SK-N-SH (cell line): ENCODE measurements around the gene AP2A1. TPM values are rescaled to one million over a fixed set of nuclear protein-coding genes. Genes with fewer than 3 reads are reported as not detected.

Source experiments
- CTCF ChIA-PET: fragments of 300-600, 350-600 bp; formaldehyde crosslinking; extraction: SDS; loops from one replicate; lab custom pipeline; 2021; lab: Yijun Ruan, JAX
- POLR2A ChIA-PET: fragments of 350-600 bp; sonication (Branson Sonifier 250); formaldehyde crosslinking; extraction: SDS; loops from one replicate; lab custom pipeline; 2020; ENCODE audit warnings: antibody characterized with exemption, inconsistent platforms; lab: Yijun Ruan, JAX
- DNase-seq: peaks from one replicate; pipeline ENCODE4 v3.0.0; 2012
- H2AFZ ChIP-seq: fragments of 200-600 bp; sonication (generic); 2 replicates; pipeline ENCODE4 v1.8.1; 2016; ENCODE audit warnings: antibody characterized with exemption, mild to moderate bottlenecking, low read depth
- H3F3A ChIP-seq: fragments of 200-600 bp; sonication (generic); replicated peaks from 2 replicates; pipeline ENCODE3; 2016; ENCODE audit warnings: antibody characterized with exemption, mild to moderate bottlenecking; ENCODE audit not compliant: insufficient read depth
- H3K27ac ChIP-seq, 2 experiments: fragments of 200-500 bp in 1 of 2; fragments of 200-600 bp in 1 of 2; sonication (Bioruptor generic) in 1 of 2; sonication (generic), shearing (Covaris generic) in 1 of 2; 2 replicates each; pipeline versions ENCODE4 v1.5.1 to v1.6.1; 2014 to 2016; ENCODE audit warnings: low read depth in 2 of 2, inconsistent platforms in 1 of 2, low read length in 1 of 2, mild to moderate bottlenecking in 1 of 2, mixed read lengths in 1 of 2
- H3K27me3 ChIP-seq: fragments of 200-600 bp; sonication (generic), shearing (Covaris generic); 2 replicates; pipeline ENCODE4 v1.6.1; 2016; ENCODE audit warnings: mixed run types; ENCODE audit not compliant: insufficient read depth
- H3K36me3 ChIP-seq, 2 experiments: fragments of 200-500 bp in 1 of 2; fragments of 200-600 bp in 1 of 2; sonication (Bioruptor generic) in 1 of 2; sonication (generic) in 1 of 2; replicated peaks in 1 of 2; 2 replicates each; pipeline versions ENCODE3 to v1.5.1; 2014 to 2016; ENCODE audit warnings: low read length in 1 of 2, mild to moderate bottlenecking in 1 of 2; ENCODE audit not compliant: insufficient read depth in 2 of 2, control insufficient read depth in 1 of 2
- H3K4me1 ChIP-seq, 2 experiments: fragments of 200-500 bp in 1 of 2; fragments of 200-600 bp in 1 of 2; sonication (Bioruptor generic) in 1 of 2; sonication (generic), shearing (Covaris generic) in 1 of 2; 2 replicates each; pipeline versions ENCODE4 v1.5.1 to v1.6.1; 2014 to 2016; ENCODE audit warnings: low read depth in 1 of 2, low read length in 1 of 2, mixed run types in 1 of 2; ENCODE audit not compliant: insufficient read depth in 2 of 2, control insufficient read depth in 1 of 2
- H3K4me2 ChIP-seq: fragments of 200-600 bp; sonication (generic), shearing (Covaris generic); 2 replicates; pipeline ENCODE4 v1.6.1; 2017; ENCODE audit warnings: mixed run types
- H3K4me3 ChIP-seq, 2 experiments: fragments of 200-500 bp in 1 of 2; fragments of 200-600 bp in 1 of 2; sonication (Bioruptor generic) in 1 of 2; sonication (generic), shearing (Covaris generic) in 1 of 2; 2 replicates each; pipeline versions ENCODE4 v1.5.1 to v1.8.1; 2014 to 2016; ENCODE audit warnings: low read depth in 2 of 2, inconsistent platforms in 1 of 2, low read length in 1 of 2, mild to moderate bottlenecking in 1 of 2, mixed read lengths in 1 of 2, moderate library complexity in 1 of 2
- H3K79me2 ChIP-seq: fragments of 200-600 bp; sonication (generic); 2 replicates; pipeline ENCODE4 v1.8.1; 2017; ENCODE audit warnings: mild to moderate bottlenecking; ENCODE audit not compliant: insufficient read depth
- H3K9ac ChIP-seq: fragments of 200-600 bp; sonication (generic); 2 replicates; pipeline ENCODE4 v1.6.1; 2017; ENCODE audit warnings: mixed run types
- H3K9me2 ChIP-seq: fragments of 200-600 bp; sonication (generic); 2 replicates; pipeline ENCODE4 v1.6.1; 2017; ENCODE audit warnings: mixed run types
- H3K9me3 ChIP-seq: fragments of 200-600 bp; sonication (generic); 2 replicates; pipeline ENCODE4 v1.6.1; 2017; ENCODE audit warnings: mixed run types, mild to moderate bottlenecking, moderate library complexity
- H4K20me1 ChIP-seq: fragments of 200-600 bp; sonication (generic); 2 replicates; pipeline ENCODE4 v1.6.1; 2017; ENCODE audit warnings: mild to moderate bottlenecking, mixed run types; ENCODE audit not compliant: insufficient read depth
- CHD2 ChIP-seq: fragments of 150-350 bp; IDR thresholded peaks from 2 replicates; pipeline ENCODE4 v1.6.1; 2018; ENCODE audit warnings: low read length; ENCODE audit not compliant: partially characterized antibody
- EP300 ChIP-seq, 2 experiments: IDR thresholded peaks; 2 replicates each; pipeline versions ENCODE4 v1.4.0 to v1.6.1; 2012; ENCODE audit warnings: borderline replicate concordance in 1 of 2, low read depth in 1 of 2, low read length in 1 of 2
- FOXJ3 ChIP-seq: sonication (generic); formaldehyde crosslinking; IDR thresholded peaks from 2 replicates; pipeline ENCODE4 v1.5.1; 2020; ENCODE audit warnings: mild to moderate bottlenecking, missing genetic modification reagents
- GABPA ChIP-seq: IDR thresholded peaks from 2 replicates; pipeline ENCODE4 v1.4.0; 2012; ENCODE audit warnings: low read depth, mild to moderate bottlenecking
- JUND ChIP-seq: IDR thresholded peaks from 2 replicates; pipeline ENCODE4 v1.4.0; 2012
- NFIC ChIP-seq: IDR thresholded peaks from 2 replicates; pipeline ENCODE4 v1.4.0; 2012; ENCODE audit warnings: borderline replicate concordance
- PBX3 ChIP-seq: IDR thresholded peaks from 2 replicates; pipeline ENCODE4; 2012
- POLR2AphosphoS5 ChIP-seq: IDR thresholded peaks from 2 replicates; pipeline ENCODE4 v1.6.1; 2012; ENCODE audit warnings: low read depth, low read length
- RAD21 ChIP-seq: IDR thresholded peaks from 2 replicates; pipeline ENCODE4 v1.6.1; 2012; ENCODE audit warnings: mild to moderate bottlenecking, low read length
- RXRA ChIP-seq: IDR thresholded peaks from 2 replicates; pipeline ENCODE4 v1.4.0; 2012; ENCODE audit warnings: low read depth, mild to moderate bottlenecking, borderline replicate concordance
- TEAD4 ChIP-seq: IDR thresholded peaks from 2 replicates; pipeline ENCODE4 v1.4.0; 2012; ENCODE audit warnings: mild to moderate bottlenecking, borderline replicate concordance; ENCODE audit not compliant: insufficient read depth
- ZBTB33 ChIP-seq: IDR thresholded peaks from 2 replicates; pipeline ENCODE4 v1.4.0; 2012; ENCODE audit warnings: low read depth, borderline replicate concordance
- WGBS: methylation state at CpG from one replicate; pipeline ENCODE4 v1.1.6; 2017; ENCODE audit warnings: low lambda C conversion rate; 5-methylcytosine and 5-hydroxymethylcytosine counted together
- polyA plus RNA-seq, 3 experiments: library from polyadenylated mRNA; depleted of rRNA; stranded (reverse); fragments of >200 nt; gene quantifications; 2 replicates each; pipeline ENCODE4 v1.2.3, GENCODE V29; 2012
- TF ChIP-seq, protein P1 (sequence below): IDR thresholded peaks from 2 replicates; pipeline ENCODE4 v1.6.1; 2012; ENCODE audit warnings: mild to moderate bottlenecking, low read depth, low read length, moderate library complexity
- TF ChIP-seq, protein P2 (sequence below): fragments of 200-600 bp; sonication (generic); IDR thresholded peaks from 2 replicates; pipeline ENCODE4 v1.6.1; 2017; ENCODE audit warnings: antibody characterized with exemption, mild to moderate bottlenecking, moderate library complexity
- TF ChIP-seq, protein P3 (sequence below): fragments of 150-350 bp; IDR thresholded peaks from 2 replicates; pipeline ENCODE4 v1.6.1; 2016; ENCODE audit warnings: mild to moderate bottlenecking, low read depth, low read length

Gene AP2A1
- polyA plus RNA-seq, 1 of the 3 experiments (the other 2 are of a cell fraction): 74.8 TPM

DNA sequence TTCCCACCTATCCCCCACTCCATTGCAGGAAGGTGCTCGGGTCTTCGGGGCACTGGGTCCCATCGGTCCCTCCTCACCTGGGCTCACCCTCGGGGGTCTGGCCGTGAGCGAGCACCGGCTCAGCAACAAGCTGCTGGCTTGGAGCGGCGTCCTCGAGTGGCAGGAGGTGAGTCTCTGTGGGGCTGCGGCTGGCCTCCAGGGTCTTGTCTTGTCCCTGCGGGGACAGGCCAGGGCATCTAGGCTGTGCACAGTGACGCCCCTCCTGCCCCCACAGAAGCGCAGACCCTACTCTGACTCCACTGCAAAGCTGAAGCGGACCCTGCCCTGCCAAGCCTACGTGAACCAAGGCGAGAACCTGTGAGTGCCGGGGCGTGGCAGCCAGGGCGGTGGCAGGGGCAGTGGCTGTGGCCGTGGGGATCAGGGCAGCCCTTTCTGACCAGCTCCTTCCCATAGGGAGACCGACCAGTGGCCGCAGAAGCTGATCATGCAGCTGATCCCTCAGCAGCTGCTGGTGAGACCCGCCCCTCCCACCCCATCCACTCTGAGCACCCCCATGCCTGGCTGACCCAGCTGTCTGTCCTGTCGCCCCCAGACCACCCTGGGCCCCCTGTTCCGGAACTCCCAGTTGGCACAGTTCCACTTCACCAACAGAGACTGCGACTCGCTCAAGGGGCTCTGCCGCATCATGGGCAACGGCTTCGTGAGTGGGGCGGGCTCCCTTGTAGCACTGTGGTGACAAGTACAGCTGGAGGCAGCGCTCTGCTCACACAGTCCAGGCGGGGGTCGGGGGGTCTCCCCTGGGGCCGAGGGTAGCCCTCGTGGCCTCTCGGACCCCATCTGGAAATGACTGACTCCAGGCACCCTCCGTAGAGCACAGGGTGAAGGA, 87.8 kb downstream of the AP2A1 start (continued):
- TF ChIP-seq, protein P1, sequence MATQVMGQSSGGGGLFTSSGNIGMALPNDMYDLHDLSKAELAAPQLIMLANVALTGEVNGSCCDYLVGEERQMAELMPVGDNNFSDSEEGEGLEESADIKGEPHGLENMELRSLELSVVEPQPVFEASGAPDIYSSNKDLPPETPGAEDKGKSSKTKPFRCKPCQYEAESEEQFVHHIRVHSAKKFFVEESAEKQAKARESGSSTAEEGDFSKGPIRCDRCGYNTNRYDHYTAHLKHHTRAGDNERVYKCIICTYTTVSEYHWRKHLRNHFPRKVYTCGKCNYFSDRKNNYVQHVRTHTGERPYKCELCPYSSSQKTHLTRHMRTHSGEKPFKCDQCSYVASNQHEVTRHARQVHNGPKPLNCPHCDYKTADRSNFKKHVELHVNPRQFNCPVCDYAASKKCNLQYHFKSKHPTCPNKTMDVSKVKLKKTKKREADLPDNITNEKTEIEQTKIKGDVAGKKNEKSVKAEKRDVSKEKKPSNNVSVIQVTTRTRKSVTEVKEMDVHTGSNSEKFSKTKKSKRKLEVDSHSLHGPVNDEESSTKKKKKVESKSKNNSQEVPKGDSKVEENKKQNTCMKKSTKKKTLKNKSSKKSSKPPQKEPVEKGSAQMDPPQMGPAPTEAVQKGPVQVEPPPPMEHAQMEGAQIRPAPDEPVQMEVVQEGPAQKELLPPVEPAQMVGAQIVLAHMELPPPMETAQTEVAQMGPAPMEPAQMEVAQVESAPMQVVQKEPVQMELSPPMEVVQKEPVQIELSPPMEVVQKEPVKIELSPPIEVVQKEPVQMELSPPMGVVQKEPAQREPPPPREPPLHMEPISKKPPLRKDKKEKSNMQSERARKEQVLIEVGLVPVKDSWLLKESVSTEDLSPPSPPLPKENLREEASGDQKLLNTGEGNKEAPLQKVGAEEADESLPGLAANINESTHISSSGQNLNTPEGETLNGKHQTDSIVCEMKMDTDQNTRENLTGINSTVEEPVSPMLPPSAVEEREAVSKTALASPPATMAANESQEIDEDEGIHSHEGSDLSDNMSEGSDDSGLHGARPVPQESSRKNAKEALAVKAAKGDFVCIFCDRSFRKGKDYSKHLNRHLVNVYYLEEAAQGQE: no peak
- TF ChIP-seq CHD2 (no peak), POLR2AphosphoS5 (no peak; the same call in 1 of the 2 replicates)

- POLR2A ChIA-PET: interaction anchor here (1.3 kb wide), 1 partner anchor 10 kb away, joined by 3 read pairs; no protein-coding TSS in a partner anchor
- Histone ChIP-seq H3K9me3 (no peaks in the 10 kb centered on the region), H3K4me3 (no peak overlapping the region), H3F3A (peaks cover 61% of the 10 kb centered on the region), H3K36me3 (peaks cover 9 to 36% of the 10 kb centered on the region in 2 experiments), H3K27ac (no peak overlapping the region; a peak in 1 of 4 replicates), H3K27me3 (no peaks in the 10 kb centered on the region), H3K79me2 (peaks cover 38% of the 10 kb centered on the region), H3K9ac (no peak overlapping the region), H4K20me1 (peaks cover 71% of the 10 kb centered on the region), H2AFZ (no peak overlapping the region), H3K9me2 (no peaks in the 10 kb centered on the region), H3K4me2 (no peak overlapping the region), H3K4me1 (peaks cover 13 to 24% of the 10 kb centered on the region in 2 experiments; a peak in 3 of 4 replicates)
- CTCF ChIA-PET: interaction anchor here (4.2 kb wide), 1 partner anchor 9 kb away, joined by 20 read pairs; no protein-coding TSS in a partner anchor
- WGBS: 85% methylated on average over 4 of the region's 12 CpGs
- no peak for DNase-seq
- no peak for TF ChIP-seq NFIC
- no peak for TF ChIP-seq EP300 (IDR thresholded peaks at IDR 0.05; ENCODE audit: borderline replicate concordance in 1 of 2, low read depth in 1 of 2, low read length in 1 of 2)
- no peak for TF ChIP-seq GABPA
- TF ChIP-seq ZBTB33: no peak
- no peak for TF ChIP-seq FOXJ3 (CRISPR knock-in tag)
- peak; percentile 8; the same call in 1 of the 2 replicates for TF ChIP-seq JUND
- TF ChIP-seq RAD21: no peak
- TF ChIP-seq TEAD4: no peak
- TF ChIP-seq, protein P1: no peak
- TF ChIP-seq RXRA: no peak
- TF ChIP-seq, protein P2, sequence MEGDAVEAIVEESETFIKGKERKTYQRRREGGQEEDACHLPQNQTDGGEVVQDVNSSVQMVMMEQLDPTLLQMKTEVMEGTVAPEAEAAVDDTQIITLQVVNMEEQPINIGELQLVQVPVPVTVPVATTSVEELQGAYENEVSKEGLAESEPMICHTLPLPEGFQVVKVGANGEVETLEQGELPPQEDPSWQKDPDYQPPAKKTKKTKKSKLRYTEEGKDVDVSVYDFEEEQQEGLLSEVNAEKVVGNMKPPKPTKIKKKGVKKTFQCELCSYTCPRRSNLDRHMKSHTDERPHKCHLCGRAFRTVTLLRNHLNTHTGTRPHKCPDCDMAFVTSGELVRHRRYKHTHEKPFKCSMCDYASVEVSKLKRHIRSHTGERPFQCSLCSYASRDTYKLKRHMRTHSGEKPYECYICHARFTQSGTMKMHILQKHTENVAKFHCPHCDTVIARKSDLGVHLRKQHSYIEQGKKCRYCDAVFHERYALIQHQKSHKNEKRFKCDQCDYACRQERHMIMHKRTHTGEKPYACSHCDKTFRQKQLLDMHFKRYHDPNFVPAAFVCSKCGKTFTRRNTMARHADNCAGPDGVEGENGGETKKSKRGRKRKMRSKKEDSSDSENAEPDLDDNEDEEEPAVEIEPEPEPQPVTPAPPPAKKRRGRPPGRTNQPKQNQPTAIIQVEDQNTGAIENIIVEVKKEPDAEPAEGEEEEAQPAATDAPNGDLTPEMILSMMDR: no peak
- no peak for TF ChIP-seq PBX3
- TF ChIP-seq, protein P3, sequence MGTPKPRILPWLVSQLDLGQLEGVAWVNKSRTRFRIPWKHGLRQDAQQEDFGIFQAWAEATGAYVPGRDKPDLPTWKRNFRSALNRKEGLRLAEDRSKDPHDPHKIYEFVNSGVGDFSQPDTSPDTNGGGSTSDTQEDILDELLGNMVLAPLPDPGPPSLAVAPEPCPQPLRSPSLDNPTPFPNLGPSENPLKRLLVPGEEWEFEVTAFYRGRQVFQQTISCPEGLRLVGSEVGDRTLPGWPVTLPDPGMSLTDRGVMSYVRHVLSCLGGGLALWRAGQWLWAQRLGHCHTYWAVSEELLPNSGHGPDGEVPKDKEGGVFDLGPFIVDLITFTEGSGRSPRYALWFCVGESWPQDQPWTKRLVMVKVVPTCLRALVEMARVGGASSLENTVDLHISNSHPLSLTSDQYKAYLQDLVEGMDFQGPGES: no peak
Measured at GRCh38 chr19:49855277-49855675, 88.5 kb downstream of the AP2A1 start.
